Measurements from ENCODE around the gene PDCD1LG2.

The PDCD1LG2 gene

GRCh38 chr9:5532790-5533189 lies 22.5 kb downstream of the PDCD1LG2 start:
- DNase-seq, result no peak

GRCh38 chr9:5536684-5537083 lies 26.4 kb downstream of the PDCD1LG2 start:
- no peak for DNase-seq

- no peak for DNase-seq
Observed at GRCh38 chr9:5543875-5544702, 33.8 kb downstream of the PDCD1LG2 start.

GRCh38 chr9:5549658-5550650 lies 39.6 kb downstream of the PDCD1LG2 start:
- peak; percentile 73 for DNase-seq

- DNase-seq, result no peak
Observed at GRCh38 chr9:5551368-5552150, 41.2 kb downstream of the PDCD1LG2 start.

GRCh38 chr9:5552301-5552700 lies 42.0 kb downstream of the PDCD1LG2 start:
- peak; percentile 60 for DNase-seq

GRCh38 chr9:5553211-5553610 lies 42.9 kb downstream of the PDCD1LG2 start:
- no peak for DNase-seq

GRCh38 chr9:5554254-5554653 lies 43.9 kb downstream of the PDCD1LG2 start:
- DNase-seq, result no peak

- no peak for DNase-seq
Observed at GRCh38 chr9:5556101-5556705, 45.9 kb downstream of the PDCD1LG2 start.

- no peak for DNase-seq
Observed at GRCh38 chr9:5557606-5558587, 47.6 kb downstream of the PDCD1LG2 start.

GRCh38 chr9:5559659-5560058 lies 49.3 kb downstream of the PDCD1LG2 start:
- DNase-seq, result no peak

- no peak for DNase-seq
Observed at GRCh38 chr9:5560443-5561100, 50.2 kb downstream of the PDCD1LG2 start.

- no peak for DNase-seq
Observed at GRCh38 chr9:5561828-5562488, 51.6 kb downstream of the PDCD1LG2 start.

- no peak for DNase-seq
Observed at GRCh38 chr9:5562806-5563416, 52.6 kb downstream of the PDCD1LG2 start.

- peak; percentile 31 for DNase-seq
Observed at GRCh38 chr9:5563417-5563815, 53.1 kb downstream of the PDCD1LG2 start.

GRCh38 chr9:5563886-5564285 lies 53.6 kb downstream of the PDCD1LG2 start:
- peak; percentile 34 for DNase-seq

GRCh38 chr9:5566054-5566618 lies 55.8 kb downstream of the PDCD1LG2 start:
- DNase-seq, result no peak

GRCh38 chr9:5568868-5569267 lies 58.5 kb downstream of the PDCD1LG2 start:
- DNase-seq, result no peak

GRCh38 chr9:5569409-5569808 lies 59.1 kb downstream of the PDCD1LG2 start:
- no peak for DNase-seq
